ENCODE data around the gene REEP6.
"Not testable (repeated sequence)": the region's sequence is repeated elsewhere in the genome, so short reads cannot be mapped to it uniquely, and the experiment has no call there.

- TF ChIP-seq POLR2A, CTCF (IDR thresholded peaks at IDR 0.05): not testable (repeated sequence)
These were observed 48.8 kb downstream of the REEP6 start for GRCh38 chr19:1539749-1540148.
